B cell (primary cell): ENCODE measurements around the gene FAM20C. TPM values are rescaled to one million over a fixed set of nuclear protein-coding genes. Genes with fewer than 3 reads are reported as not detected.

ENCODE experiments used
- ATAC-seq: fragments of 200-7000 bp; cut with Tn5 transposase; one replicate; pipeline ENCODE4 v1.10.0; 2021; ENCODE audit warnings: low read depth, mild to moderate bottlenecking, moderate number of reproducible peaks, moderate library complexity
- CTCF ChIA-PET: fragments of 350-600 bp; sonication (Branson Sonifier 250); formaldehyde crosslinking; loops from one replicate; lab custom pipeline; 2021; ENCODE audit warnings: antibody characterized with exemption, inconsistent platforms; lab: Charles Lee
- POLR2A ChIA-PET: fragments of 350-600 bp; sonication (Branson Sonifier 250); formaldehyde crosslinking; loops from one replicate; lab custom pipeline; 2021; ENCODE audit warnings: antibody characterized with exemption; lab: Charles Lee
- DNase-seq: peaks from one replicate; pipeline ENCODE4 v3.0.0; 2013
- H2AFZ ChIP-seq: 2 replicates; pipeline ENCODE4 v1.6.1; 2012; ENCODE audit warnings: mild to moderate bottlenecking, low read depth, low read length; ENCODE audit not compliant: insufficient read depth, poor library complexity, severe bottlenecking
- H3K27ac ChIP-seq, 2 donors: 1 replicate in 1 of 2; 2 replicates in 1 of 2; pipeline ENCODE4 v1.5.1; 2012 to 2013; ENCODE audit warnings: low read length in 2 of 2, mild to moderate bottlenecking in 2 of 2, moderate library complexity in 1 of 2
- H3K27me3 ChIP-seq, 4 experiments: fragments of 200-600 bp in 1 of 4; sonication (generic) in 1 of 4; replicated peaks in 1 of 4; 1 replicate in 2 of 4; 2 replicates in 2 of 4; pipeline versions ENCODE4 v1.6.1 to v1.7.0; 2013 to 2016; ENCODE audit warnings: low read length in 3 of 4, mild to moderate bottlenecking in 2 of 4, mixed read lengths in 1 of 4, moderate library complexity in 1 of 4; ENCODE audit not compliant: insufficient read depth in 4 of 4, control insufficient read depth in 3 of 4; ENCODE audit errors: control extremely low read depth in 1 of 4
- H3K36me3 ChIP-seq, 2 experiments: replicated peaks in 1 of 2; 1 replicate in 1 of 2; 2 replicates in 1 of 2; pipeline versions ENCODE4 v1.6.1 to v1.7.1; 2013; ENCODE audit warnings: low read length in 1 of 2; ENCODE audit not compliant: insufficient read depth in 2 of 2, control insufficient read depth in 1 of 2; ENCODE audit errors: control extremely low read depth in 1 of 2, extremely low read depth in 1 of 2
- H3K4me1 ChIP-seq, 2 donors: fragments of 200-600 bp in 1 of 2; sonication (generic) in 1 of 2; 1 replicate in 1 of 2; 2 replicates in 1 of 2; pipeline versions ENCODE4 v1.5.1 to v1.6.1; 2013 to 2017; ENCODE audit warnings: low read length in 2 of 2; ENCODE audit not compliant: control insufficient read depth in 2 of 2, insufficient read depth in 2 of 2
- H3K4me2 ChIP-seq: replicated peaks from 2 replicates; pipeline ENCODE3; 2012; ENCODE audit warnings: mild to moderate bottlenecking, low read depth, low read length; ENCODE audit not compliant: poor library complexity, severe bottlenecking
- H3K4me3 ChIP-seq, 5 experiments: fragments of 200-600 bp in 1 of 5; sonication (generic) in 1 of 5; 1 replicate in 3 of 5; 2 replicates in 2 of 5; pipeline versions ENCODE4 v1.5.1 to v1.7.0; 2011 to 2016; ENCODE audit warnings: low read length in 4 of 5, mild to moderate bottlenecking in 4 of 5, low read depth in 2 of 5, control low read depth in 1 of 5, moderate library complexity in 1 of 5; ENCODE audit not compliant: insufficient read depth in 1 of 5; ENCODE audit errors: control extremely low read depth in 1 of 5, extremely low read depth in 1 of 5
- H3K79me2 ChIP-seq: fragments of 200-600 bp; sonication (generic); one replicate; pipeline ENCODE4 v1.6.0; 2016; ENCODE audit warnings: low read length; ENCODE audit not compliant: control insufficient read depth, insufficient read depth
- H3K9ac ChIP-seq: fragments of 200-600 bp; sonication (generic); 2 replicates; pipeline ENCODE4 v1.6.1; 2017; ENCODE audit warnings: mild to moderate bottlenecking, low read length, moderate library complexity
- H3K9me3 ChIP-seq, 3 donors: one replicate each; pipeline versions ENCODE4 v1.6.1 to v1.7.1; 2013; ENCODE audit warnings: low read length in 2 of 3; ENCODE audit not compliant: control insufficient read depth in 2 of 3, insufficient read depth in 1 of 3; ENCODE audit errors: control extremely low read depth in 1 of 3
- H4K20me1 ChIP-seq: 2 replicates; pipeline ENCODE4 v1.6.0; 2012; ENCODE audit warnings: mild to moderate bottlenecking, low read length; ENCODE audit not compliant: insufficient read depth, control insufficient read depth, poor library complexity, severe bottlenecking
- H3K27ac Mint-ChIP-seq: one replicate; pipeline ENCODE4 v1.8.0; 2021; ENCODE audit warnings: mixed read lengths
- H3K27me3 Mint-ChIP-seq: one replicate; pipeline ENCODE4 v1.8.0; 2021; ENCODE audit warnings: mixed read lengths
- H3K4me1 Mint-ChIP-seq: one replicate; pipeline ENCODE4 v1.8.0; 2021; ENCODE audit warnings: mixed read lengths
- H3K4me3 Mint-ChIP-seq: one replicate; pipeline ENCODE4 v1.8.0; 2021; ENCODE audit warnings: mixed read lengths
- H3K9me3 Mint-ChIP-seq: one replicate; pipeline ENCODE4 v1.8.0; 2022; ENCODE audit warnings: mixed read lengths; ENCODE audit not compliant: insufficient read depth
- EZH2 ChIP-seq: IDR thresholded peaks from 2 replicates; pipeline ENCODE4 v1.6.1; 2012; ENCODE audit warnings: borderline replicate concordance, low read depth, mild to moderate bottlenecking, moderate library complexity, low read length; ENCODE audit not compliant: insufficient read depth, poor library complexity, severe bottlenecking
- WGBS: methylation state at CpG from one replicate; pipeline ENCODE4 v1.1.5; 2013; ENCODE audit warnings: missing lambda C conversion rate; ENCODE audit not compliant: insufficient coverage; 5-methylcytosine and 5-hydroxymethylcytosine counted together
- intact Hi-C: fragments of 100-400 bp; cut with micrococcal nuclease; formaldehyde crosslinking; loops from one replicate; pipeline ENCODE4 v1.10.0; 2022
- polyA plus RNA-seq: library from polyadenylated mRNA; depleted of rRNA; stranded (reverse); fragments of >200 nt; gene quantifications from 2 replicates; pipeline ENCODE4 v1.2.3, GENCODE V29; 2012
- total RNA-seq, 2 donors: library from RNA; stranded (reverse); fragments of 120-200 nt in 1 of 2; gene quantifications; 1 replicate in 1 of 2; 2 replicates in 1 of 2; pipeline versions ENCODE4 v1.2.3 to v1.2.4, GENCODE V29; 2013 to 2022
- TF ChIP-seq, protein P1 (sequence below): fragments of 200-600 bp; IDR thresholded peaks from one replicate; pipeline ENCODE4 v1.8.0; 2022; ENCODE audit warnings: antibody characterized with exemption, mild to moderate bottlenecking

FAM20C gene
- total and polyA plus RNA-seq, 2 donors (not counting 1 experiment from before 2014, with no cell fraction given): 0.54 to 0.81 TPM

DNA sequence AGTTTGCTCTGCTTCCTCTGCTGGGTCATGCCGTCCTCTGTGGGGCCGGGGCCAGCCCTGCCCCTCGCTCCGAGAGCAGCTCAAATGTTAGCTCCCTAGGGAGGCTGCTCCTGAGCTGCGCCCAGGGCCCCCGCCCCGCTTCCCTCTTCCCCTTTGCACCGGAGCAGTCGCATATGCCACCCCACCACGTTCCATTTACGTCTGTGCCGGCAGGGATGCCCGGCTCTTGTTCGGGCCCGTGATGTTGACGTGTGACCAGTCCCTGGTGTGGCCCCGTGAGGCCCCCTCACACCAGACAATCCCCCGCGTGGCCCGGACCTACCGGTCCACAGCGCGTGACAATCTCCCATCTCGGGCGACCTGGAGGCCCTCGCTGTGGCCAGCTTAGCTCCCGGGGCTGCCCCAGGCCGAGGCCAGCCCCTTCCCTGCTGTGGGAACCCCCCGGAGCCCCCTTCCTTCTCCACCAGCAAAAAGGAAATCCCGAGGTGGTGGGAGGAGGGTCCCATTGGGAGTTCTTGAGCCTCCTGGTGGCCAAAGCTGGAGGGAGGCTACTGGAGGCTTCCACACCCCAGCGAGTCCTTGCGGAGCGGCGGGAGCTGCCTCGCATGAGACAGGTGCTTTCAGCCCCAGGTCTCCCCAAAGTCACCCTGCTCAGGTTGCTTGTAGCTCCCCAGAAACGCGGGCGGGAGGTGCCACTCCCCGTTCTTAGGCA is 15.2 kb downstream of the FAM20C start:
- no peak for ATAC-seq
- Mint-ChIP-seq H3K27ac (no peak overlapping the region), H3K27me3 (no peaks in the 10 kb centered on the region), H3K4me3 (no peak overlapping the region), H3K9me3 (no peaks in the 10 kb centered on the region), H3K4me1 (no peaks in the 10 kb centered on the region)
- ChIA-PET CTCF (no interaction called here), POLR2A (no interaction called here)
- Histone ChIP-seq H3K9ac (no peak overlapping the region), H3K36me3 (no peaks in the 10 kb centered on the region), H3K27ac (no peak overlapping the region), H3K79me2 (no peaks in the 10 kb centered on the region), H4K20me1 (no peaks in the 10 kb centered on the region), H2AFZ (no peak overlapping the region), H3K4me1 (no peaks in the 10 kb centered on the region), H3K9me3 (peaks cover 0 to 36% (median 0%) of the 10 kb centered on the region in 3 donors), H3K4me2 (no peak overlapping the region), H3K4me3 (no peak overlapping the region), H3K27me3 (no peaks in the 10 kb centered on the region)
- intact Hi-C loops: no loop called here
- TF ChIP-seq, protein P1, sequence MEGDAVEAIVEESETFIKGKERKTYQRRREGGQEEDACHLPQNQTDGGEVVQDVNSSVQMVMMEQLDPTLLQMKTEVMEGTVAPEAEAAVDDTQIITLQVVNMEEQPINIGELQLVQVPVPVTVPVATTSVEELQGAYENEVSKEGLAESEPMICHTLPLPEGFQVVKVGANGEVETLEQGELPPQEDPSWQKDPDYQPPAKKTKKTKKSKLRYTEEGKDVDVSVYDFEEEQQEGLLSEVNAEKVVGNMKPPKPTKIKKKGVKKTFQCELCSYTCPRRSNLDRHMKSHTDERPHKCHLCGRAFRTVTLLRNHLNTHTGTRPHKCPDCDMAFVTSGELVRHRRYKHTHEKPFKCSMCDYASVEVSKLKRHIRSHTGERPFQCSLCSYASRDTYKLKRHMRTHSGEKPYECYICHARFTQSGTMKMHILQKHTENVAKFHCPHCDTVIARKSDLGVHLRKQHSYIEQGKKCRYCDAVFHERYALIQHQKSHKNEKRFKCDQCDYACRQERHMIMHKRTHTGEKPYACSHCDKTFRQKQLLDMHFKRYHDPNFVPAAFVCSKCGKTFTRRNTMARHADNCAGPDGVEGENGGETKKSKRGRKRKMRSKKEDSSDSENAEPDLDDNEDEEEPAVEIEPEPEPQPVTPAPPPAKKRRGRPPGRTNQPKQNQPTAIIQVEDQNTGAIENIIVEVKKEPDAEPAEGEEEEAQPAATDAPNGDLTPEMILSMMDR: no peak
- no peak for TF ChIP-seq EZH2
- 96% methylated on average over 32 of the region's 39 CpGs for WGBS
- no peak for DNase-seq

DNA sequence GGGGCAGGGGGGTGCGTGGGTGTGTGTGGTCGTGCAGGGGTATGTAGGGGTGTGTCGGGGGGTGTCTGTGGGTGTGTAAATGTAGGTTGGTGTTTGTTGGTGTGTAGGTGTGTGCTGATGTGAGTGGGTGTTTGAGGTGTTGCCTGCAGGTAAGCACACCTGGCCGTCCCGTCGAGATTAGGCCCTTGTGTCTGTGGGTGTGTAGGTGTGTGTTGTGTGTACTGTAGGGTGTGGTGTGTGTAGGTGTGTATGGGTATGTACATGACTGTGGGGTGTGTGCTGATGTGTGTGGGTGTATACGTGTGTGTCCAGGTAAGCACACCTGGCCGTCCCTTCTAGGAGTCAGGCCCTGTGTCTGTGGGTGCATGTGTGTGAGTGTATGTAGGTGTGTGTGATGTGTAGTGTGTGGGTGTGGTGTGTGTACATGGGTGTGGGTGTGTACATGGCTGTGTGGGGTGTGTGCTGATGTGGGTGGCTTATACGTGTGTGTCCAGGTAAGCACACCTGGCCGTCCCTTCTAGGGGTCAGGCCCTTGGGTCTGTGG is 15.8 kb downstream of the FAM20C start:
- H3K4me1 ChIP-seq: no peaks in the 10 kb centered on the region
- no peaks in the 10 kb centered on the region for H3K79me2 ChIP-seq
- peaks cover 0 to 36% (median 0%) of the 10 kb centered on the region in 3 donors for H3K9me3 ChIP-seq
- H3K36me3 ChIP-seq: no peaks in the 10 kb centered on the region
- ChIA-PET POLR2A (interaction anchor here (0.6 kb wide), 1 partner anchor 1008 kb away, joined by 3 read pairs; no protein-coding TSS in a partner anchor), CTCF (no interaction called here)
- no peak overlapping the region for H3K4me3 ChIP-seq
- Mint-ChIP-seq H3K27ac (no peak overlapping the region), H3K9me3 (no peaks in the 10 kb centered on the region), H3K4me1 (no peaks in the 10 kb centered on the region), H3K4me3 (no peak overlapping the region), H3K27me3 (no peaks in the 10 kb centered on the region)
- no peak overlapping the region for H3K4me2 ChIP-seq
- 95% methylated on average over 6 of the region's 10 CpGs for WGBS
- intact Hi-C loops: no loop called here
- H3K27me3 ChIP-seq: no peaks in the 10 kb centered on the region
- DNase-seq (no peak), ATAC-seq (no peak)
- TF ChIP-seq EZH2: no peak
- TF ChIP-seq, protein P1: no peak
- H2AFZ ChIP-seq: no peak overlapping the region
- H3K9ac ChIP-seq: no peak overlapping the region
- no peaks in the 10 kb centered on the region for H4K20me1 ChIP-seq
- no peak overlapping the region for H3K27ac ChIP-seq
